ENCODE measurements around the gene UST.
"Not testable (repeated sequence)": the region's sequence is repeated elsewhere in the genome, so short reads cannot be mapped to it uniquely, and the experiment has no call there.

The UST gene

GRCh38 chr6:148873154-148873553 lies 126.3 kb downstream of the UST start:
- no peaks in the 10 kb centered on the region for H3K27me3 ChIP-seq (ENCODE audit: low read length)
- TF ChIP-seq EZH2phosphoT487 (conservative IDR thresholded peaks at IDR 0.05; ENCODE audit: low read length) (no peak), CTCF (IDR thresholded peaks at IDR 0.05; ENCODE audit: insufficient read depth, low read length, poor library complexity, severe bottlenecking) (no peak)
- no peak overlapping the region for H3K4me3 ChIP-seq (ENCODE audit: insufficient read depth, low read length, poor library complexity, severe bottlenecking)
- no peak overlapping the region for H3K27ac ChIP-seq (ENCODE audit: low read depth, low read length)
- no peaks in the 10 kb centered on the region for H3K36me3 ChIP-seq (ENCODE audit: low read length)
- H3K4me2 ChIP-seq (ENCODE audit: low read depth, low read length, poor library complexity, severe bottlenecking): no peak overlapping the region
- H3K9me2 ChIP-seq (replicated peaks; ENCODE audit: insufficient read depth, low read length): no peaks in the 10 kb centered on the region
- H3K79me2 ChIP-seq (ENCODE audit: insufficient read depth, low read length): no peaks in the 10 kb centered on the region
- no peaks in the 10 kb centered on the region for H4K20me1 ChIP-seq (ENCODE audit: low read depth, low read length)
- H2AFZ ChIP-seq (ENCODE audit: low read depth, low read length, severe bottlenecking): no peak overlapping the region
- H3K9ac ChIP-seq (ENCODE audit: low read length): no peak overlapping the region
- no peaks in the 10 kb centered on the region for H3K9me3 ChIP-seq (ENCODE audit: insufficient read depth, low read length)
- no peaks in the 10 kb centered on the region for H3F3A ChIP-seq (ENCODE audit: insufficient read depth)

GRCh38 chr6:148873868-148874267 lies 127.0 kb downstream of the UST start:
- no peaks in the 10 kb centered on the region for H3K79me2 ChIP-seq (ENCODE audit: insufficient read depth, low read length)
- H3K4me3 ChIP-seq (ENCODE audit: insufficient read depth, low read length, poor library complexity, severe bottlenecking): no peak overlapping the region
- H3K27ac ChIP-seq (ENCODE audit: low read depth, low read length): no peak overlapping the region
- H3K9me3 ChIP-seq (ENCODE audit: insufficient read depth, low read length): no peaks in the 10 kb centered on the region
- no peaks in the 10 kb centered on the region for H3K36me3 ChIP-seq (ENCODE audit: low read length)
- no peak overlapping the region for H3K4me2 ChIP-seq (ENCODE audit: low read depth, low read length, poor library complexity, severe bottlenecking)
- no peak overlapping the region for H2AFZ ChIP-seq (ENCODE audit: low read depth, low read length, severe bottlenecking)
- H3K27me3 ChIP-seq (ENCODE audit: low read length): no peaks in the 10 kb centered on the region
- no peaks in the 10 kb centered on the region for H3K9me2 ChIP-seq (replicated peaks; ENCODE audit: insufficient read depth, low read length)
- no peaks in the 10 kb centered on the region for H3F3A ChIP-seq (ENCODE audit: insufficient read depth)
- H3K9ac ChIP-seq (ENCODE audit: low read length): no peak overlapping the region
- H4K20me1 ChIP-seq (ENCODE audit: low read depth, low read length): no peaks in the 10 kb centered on the region
- TF ChIP-seq CTCF (IDR thresholded peaks at IDR 0.05; ENCODE audit: insufficient read depth, low read length, poor library complexity, severe bottlenecking): no peak
- no peak for TF ChIP-seq EZH2phosphoT487 (conservative IDR thresholded peaks at IDR 0.05; ENCODE audit: low read length)

- H3K4me3 ChIP-seq (ENCODE audit: insufficient read depth, low read length, poor library complexity, severe bottlenecking): no peak overlapping the region
- no peaks in the 10 kb centered on the region for H3F3A ChIP-seq (ENCODE audit: insufficient read depth)
- H3K36me3 ChIP-seq (ENCODE audit: low read length): no peaks in the 10 kb centered on the region
- no peaks in the 10 kb centered on the region for H3K9me2 ChIP-seq (replicated peaks; ENCODE audit: insufficient read depth, low read length)
- H3K4me2 ChIP-seq (ENCODE audit: low read depth, low read length, poor library complexity, severe bottlenecking): no peak overlapping the region
- H4K20me1 ChIP-seq (ENCODE audit: low read depth, low read length): no peaks in the 10 kb centered on the region
- H3K79me2 ChIP-seq (ENCODE audit: insufficient read depth, low read length): no peaks in the 10 kb centered on the region
- H2AFZ ChIP-seq (ENCODE audit: low read depth, low read length, severe bottlenecking): no peak overlapping the region
- no peak for TF ChIP-seq EZH2phosphoT487 (conservative IDR thresholded peaks at IDR 0.05; ENCODE audit: low read length)
- H3K27me3 ChIP-seq (ENCODE audit: low read length): no peaks in the 10 kb centered on the region
- no peak overlapping the region for H3K27ac ChIP-seq (ENCODE audit: low read depth, low read length)
- no peak overlapping the region for H3K9ac ChIP-seq (ENCODE audit: low read length)
- no peaks in the 10 kb centered on the region for H3K9me3 ChIP-seq (ENCODE audit: insufficient read depth, low read length)
Observed at GRCh38 chr6:148874698-148875293, 128.0 kb downstream of the UST start.

GRCh38 chr6:148878683-148879082 lies 131.9 kb downstream of the UST start:
- H3K36me3 ChIP-seq (ENCODE audit: low read length): no peaks in the 10 kb centered on the region
- H3K9ac ChIP-seq (ENCODE audit: low read length): no peak overlapping the region
- no peak overlapping the region for H3K4me2 ChIP-seq (ENCODE audit: low read depth, low read length, poor library complexity, severe bottlenecking)
- no peaks in the 10 kb centered on the region for H3F3A ChIP-seq (ENCODE audit: insufficient read depth)
- no peak overlapping the region for H2AFZ ChIP-seq (ENCODE audit: low read depth, low read length, severe bottlenecking)
- TF ChIP-seq EZH2phosphoT487 (conservative IDR thresholded peaks at IDR 0.05; ENCODE audit: low read length) (no peak), CTCF (IDR thresholded peaks at IDR 0.05; ENCODE audit: insufficient read depth, low read length, poor library complexity, severe bottlenecking) (no peak)
- H3K9me3 ChIP-seq (ENCODE audit: insufficient read depth, low read length): no peaks in the 10 kb centered on the region
- no peaks in the 10 kb centered on the region for H3K79me2 ChIP-seq (ENCODE audit: insufficient read depth, low read length)
- no peak overlapping the region for H3K4me3 ChIP-seq (ENCODE audit: insufficient read depth, low read length, poor library complexity, severe bottlenecking)
- no peaks in the 10 kb centered on the region for H3K9me2 ChIP-seq (replicated peaks; ENCODE audit: insufficient read depth, low read length)
- no peaks in the 10 kb centered on the region for H3K27me3 ChIP-seq (ENCODE audit: low read length)
- H3K27ac ChIP-seq (ENCODE audit: low read depth, low read length): no peak overlapping the region
- H4K20me1 ChIP-seq (ENCODE audit: low read depth, low read length): no peaks in the 10 kb centered on the region

GRCh38 chr6:148880742-148881141 lies 133.9 kb downstream of the UST start:
- not testable (repeated sequence) for H3K9me2 ChIP-seq (replicated peaks; ENCODE audit: insufficient read depth, low read length); H3K9ac ChIP-seq (ENCODE audit: low read length); H3K36me3 ChIP-seq (ENCODE audit: low read length); H2AFZ ChIP-seq (ENCODE audit: low read depth, low read length, severe bottlenecking); H3K27me3 ChIP-seq (ENCODE audit: low read length); H3K27ac ChIP-seq (ENCODE audit: low read depth, low read length); H3K9me3 ChIP-seq (ENCODE audit: insufficient read depth, low read length); H3K4me3 ChIP-seq (ENCODE audit: insufficient read depth, low read length, poor library complexity, severe bottlenecking); H3K79me2 ChIP-seq (ENCODE audit: insufficient read depth, low read length); H4K20me1 ChIP-seq (ENCODE audit: low read depth, low read length); H3F3A ChIP-seq (ENCODE audit: insufficient read depth); H3K4me2 ChIP-seq (ENCODE audit: low read depth, low read length, poor library complexity, severe bottlenecking)

Measured in SU-DHL-6 (cell line).